GM19043 (cell line): ENCODE measurements around the gene CHN1.

Source experiments
- ATAC-seq: cut with Tn5 transposase; IDR thresholded peaks from one replicate; pipeline ENCODE4 v1.9.1; 2021; ENCODE audit warnings: low read depth; ENCODE audit not compliant: unreplicated experiment

Gene CHN1

DNA sequence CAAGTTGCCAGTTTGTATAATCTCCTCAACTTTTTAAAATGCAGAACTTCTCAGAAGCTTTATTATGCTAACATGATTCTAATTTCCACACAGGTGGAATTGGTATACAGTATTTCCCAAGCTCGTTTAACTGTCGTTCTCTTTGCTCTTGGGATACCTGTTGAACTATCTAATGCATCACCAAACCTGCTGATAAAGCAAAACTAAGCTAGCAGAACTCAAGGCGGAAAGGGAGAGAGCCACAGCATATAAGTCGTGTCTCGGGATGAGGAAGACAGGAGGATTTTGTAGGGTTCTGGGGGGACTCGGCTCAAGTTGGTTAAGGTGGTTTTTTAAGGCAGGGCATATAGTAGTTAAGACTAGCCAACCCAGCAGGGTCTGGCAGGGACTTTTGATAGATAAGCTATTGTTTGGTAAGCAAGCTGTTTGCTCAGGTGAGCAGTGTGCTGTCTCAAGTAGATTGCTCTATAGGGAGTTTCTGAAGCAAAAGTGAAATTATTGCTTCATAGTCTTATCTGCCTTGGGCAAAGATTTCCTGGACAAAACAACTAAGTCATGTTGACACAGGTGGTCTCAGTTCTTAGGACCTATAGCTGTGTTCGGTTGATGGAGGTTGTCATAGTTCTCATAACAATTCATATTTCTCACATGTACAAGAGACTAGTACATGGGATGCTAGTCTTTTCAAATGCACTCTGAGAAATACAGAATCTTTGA, 212.7 kb downstream of the CHN1 start:
- ATAC-seq, result no peak

DNA sequence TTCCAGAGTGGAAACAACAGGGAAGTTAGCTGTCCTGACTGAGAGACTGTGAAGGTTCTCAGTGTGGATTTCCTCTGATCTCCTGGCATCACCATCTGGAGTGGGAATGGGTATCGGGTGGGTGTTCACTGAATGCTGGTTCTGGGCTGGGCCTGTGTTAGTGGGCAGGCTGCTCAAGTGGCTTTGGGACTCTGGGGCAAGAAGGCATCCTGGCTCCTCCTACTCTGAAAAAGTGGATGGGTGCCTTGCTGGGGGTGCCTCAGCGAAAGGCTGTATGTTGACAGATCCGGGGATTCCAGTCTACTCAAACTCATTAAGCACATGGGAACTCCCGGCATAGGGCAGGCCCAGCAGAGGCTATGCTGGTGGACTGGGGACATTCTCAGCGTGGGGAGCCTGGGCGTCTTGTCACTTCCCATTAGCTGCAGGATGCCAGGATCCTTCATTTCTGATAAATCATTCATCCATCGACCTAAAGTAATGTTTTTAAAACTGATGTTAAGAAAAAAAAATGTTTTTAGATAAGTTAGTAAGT, 213.4 kb downstream of the CHN1 start:
- ATAC-seq, result no peak

- no peak for ATAC-seq
These were observed 214.2 kb downstream of the CHN1 start for GRCh38 chr2:174791020-174791419.

- no peak for ATAC-seq
These were observed 216.2 kb downstream of the CHN1 start for GRCh38 chr2:174789001-174789400.

DNA sequence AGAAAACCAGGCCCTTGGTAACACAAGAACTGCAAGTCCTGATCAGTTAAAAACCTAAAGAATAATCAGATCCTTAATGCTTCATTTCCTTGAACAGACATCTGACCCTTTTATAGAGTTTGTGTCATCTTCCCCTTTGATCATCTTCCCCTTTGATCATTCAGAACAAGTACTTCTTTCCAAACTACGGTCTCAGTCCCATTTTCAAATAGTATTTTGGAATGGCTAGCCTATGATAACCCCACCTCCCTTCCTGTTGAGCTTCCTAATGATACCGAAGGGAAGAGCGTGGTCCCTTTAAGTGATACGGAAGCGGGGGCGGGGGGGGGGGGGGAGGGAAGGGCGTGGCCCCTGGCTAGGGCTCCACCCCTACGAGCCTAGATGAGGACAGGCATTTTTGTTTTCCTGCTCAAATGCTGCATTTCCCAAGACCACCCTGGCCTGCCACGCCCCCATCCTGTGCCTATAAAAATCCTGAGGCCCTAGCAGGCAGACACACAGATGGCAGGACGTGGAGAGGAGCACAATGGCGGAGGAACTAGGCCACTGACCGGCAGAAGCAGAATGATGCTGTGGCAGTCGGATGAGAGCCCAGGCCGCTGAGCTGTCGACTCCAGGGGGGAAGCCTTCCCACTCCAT, 216.8 kb downstream of the CHN1 start:
- ATAC-seq, result no peak

- ATAC-seq, result no peak
These were observed 217.5 kb downstream of the CHN1 start for GRCh38 chr2:174787487-174788205.

GRCh38 chr2:174786066-174786725, 219.0 kb downstream of the CHN1 start:
- ATAC-seq, result no peak

GRCh38 chr2:174785481-174785880, 219.7 kb downstream of the CHN1 start:
- no peak for ATAC-seq

- no peak for ATAC-seq
These were observed 220.3 kb downstream of the CHN1 start for GRCh38 chr2:174784909-174785308.

GRCh38 chr2:174784316-174784715, 220.9 kb downstream of the CHN1 start:
- no peak for ATAC-seq

DNA sequence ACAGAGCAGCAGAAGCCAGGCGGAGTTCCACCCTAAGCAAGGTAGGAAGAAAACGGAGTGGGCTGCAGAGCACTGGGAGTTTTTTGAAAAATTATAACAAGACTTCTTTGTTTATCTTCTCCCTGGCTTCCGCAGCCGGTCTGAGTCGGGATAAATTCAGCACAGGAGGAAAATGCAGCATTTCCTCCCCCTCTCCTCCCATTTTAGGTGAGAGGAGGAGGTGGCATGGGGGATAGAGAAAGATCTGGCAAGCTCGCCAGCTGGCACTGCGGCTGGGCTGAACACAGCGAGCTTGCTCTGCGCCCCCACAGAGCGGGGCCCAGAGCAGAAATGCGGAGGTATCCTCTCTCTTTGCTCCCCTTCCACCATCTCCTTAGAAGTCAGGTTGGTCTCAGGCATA, 223.2 kb downstream of the CHN1 start:
- ATAC-seq, result no peak

- ATAC-seq, result no peak
These were observed 223.9 kb downstream of the CHN1 start for GRCh38 chr2:174781298-174781697.

DNA sequence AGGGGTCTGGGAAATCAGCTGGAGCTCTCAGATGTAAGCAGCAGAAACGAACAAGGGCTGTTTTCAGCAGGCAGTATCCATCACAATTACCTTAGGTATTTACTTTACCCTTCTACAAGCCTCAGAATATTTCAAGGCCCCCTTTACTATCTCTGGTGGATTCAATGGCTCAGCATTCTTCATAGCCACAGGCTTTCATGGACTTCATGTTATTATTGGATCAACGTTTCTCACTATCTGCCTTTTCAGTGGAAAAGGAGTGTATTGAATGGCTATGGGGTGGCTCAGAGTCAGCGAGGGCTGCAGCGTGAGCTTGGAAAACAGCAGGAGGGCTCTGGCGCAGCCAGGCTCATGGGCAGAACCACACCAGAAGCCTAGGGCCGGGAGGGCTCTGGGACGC, 224.3 kb downstream of the CHN1 start:
- ATAC-seq, result no peak

DNA sequence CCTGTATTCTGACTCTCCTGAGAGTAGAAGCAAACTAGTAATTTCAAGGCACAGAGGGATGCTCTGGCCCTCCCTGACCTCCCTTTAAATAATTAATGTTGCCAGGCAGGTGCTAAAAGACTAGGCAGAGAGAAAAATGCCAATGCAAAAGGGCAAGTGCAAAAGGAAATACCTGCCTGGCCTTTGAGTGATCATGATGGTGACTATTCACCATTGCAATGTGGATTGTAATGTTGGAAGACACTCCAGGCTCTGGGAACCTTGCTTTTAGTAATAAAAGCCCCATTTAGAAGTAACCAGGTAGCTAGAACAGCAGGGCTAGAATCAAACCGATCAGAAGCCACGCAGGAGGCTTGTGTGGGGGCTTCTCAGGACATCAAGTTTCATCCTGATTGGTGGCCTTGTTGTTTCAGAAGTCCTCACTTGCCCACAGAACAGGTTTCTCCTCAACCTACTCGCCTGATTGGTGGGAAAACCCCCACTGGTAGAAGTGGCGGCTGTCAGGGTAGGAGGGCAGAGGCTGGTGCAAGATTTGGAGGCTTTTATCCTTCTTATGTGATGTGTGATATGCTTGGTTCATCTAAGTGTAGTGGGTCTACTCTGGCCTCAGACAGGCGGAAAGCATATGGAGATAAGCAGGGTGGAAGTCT, 224.9 kb downstream of the CHN1 start:
- ATAC-seq, result no peak

DNA sequence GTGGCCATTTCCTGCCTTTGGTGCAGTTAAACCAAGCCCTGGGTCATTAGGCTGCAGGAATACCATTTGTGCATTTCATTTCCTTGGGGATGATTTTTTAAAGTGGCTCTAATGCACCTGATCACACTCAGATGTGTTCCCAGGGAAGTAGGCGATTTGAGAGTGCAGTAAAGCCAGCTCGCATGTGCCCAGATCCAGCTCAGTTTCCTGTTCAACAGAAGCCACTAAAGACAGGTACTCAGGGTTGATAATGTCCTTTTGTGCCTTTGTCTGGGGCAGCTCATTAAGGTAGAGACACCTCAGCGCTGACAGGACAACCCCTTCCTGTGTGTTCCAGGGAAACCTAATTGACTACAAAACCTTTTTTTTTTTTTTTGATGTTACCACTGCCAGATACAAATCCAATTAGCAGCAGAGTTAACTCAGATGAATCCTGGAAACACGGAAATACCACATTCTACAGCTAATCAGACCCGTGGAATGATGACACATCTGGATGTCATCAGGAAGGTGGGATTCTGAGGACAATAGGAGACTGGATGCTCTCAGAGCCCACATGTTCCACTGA, 225.7 kb downstream of the CHN1 start:
- ATAC-seq, result no peak

- peak; percentile 71 for ATAC-seq
These were observed 226.8 kb downstream of the CHN1 start for GRCh38 chr2:174778085-174778981.

GRCh38 chr2:174777347-174778084, 227.7 kb downstream of the CHN1 start:
- ATAC-seq, result no peak

- ATAC-seq, result no peak
These were observed 228.5 kb downstream of the CHN1 start for GRCh38 chr2:174776675-174777074.
